HCT116 (cell line): Measurements from ENCODE around the gene FNDC1.

Experiments used
- EZH2 ChIP-seq: fragments of 200-600 bp; sonication (generic); IDR thresholded peaks from 2 replicates; pipeline ENCODE4 v1.6.1; 2017; ENCODE audit warnings: antibody characterized with exemption, mixed run types
- JUND ChIP-seq: IDR thresholded peaks from 2 replicates; pipeline ENCODE4 v1.6.1; 2012
- POLR2A ChIP-seq: IDR thresholded peaks from 2 replicates; pipeline ENCODE4 v1.7.0; 2011; ENCODE audit warnings: borderline replicate concordance; ENCODE audit not compliant: insufficient read depth, insufficient read length; ENCODE audit errors: extremely low read depth
- POLR2AphosphoS5 ChIP-seq: IDR thresholded peaks from 2 replicates; pipeline ENCODE4 v1.6.1; 2011; ENCODE audit warnings: mild to moderate bottlenecking, low read depth, low read length, moderate library complexity
- RAD21 ChIP-seq: IDR thresholded peaks from 2 replicates; pipeline ENCODE4 v1.6.1; 2012; ENCODE audit warnings: low read depth, mild to moderate bottlenecking
- SIN3A ChIP-seq: IDR thresholded peaks from 2 replicates; pipeline ENCODE4 v1.6.1; 2012; ENCODE audit warnings: low read depth
- SP1 ChIP-seq: IDR thresholded peaks from 2 replicates; pipeline ENCODE4 v1.6.1; 2012; ENCODE audit warnings: low read depth
- SRF ChIP-seq: IDR thresholded peaks from 2 replicates; pipeline ENCODE4 v1.6.1; 2012; ENCODE audit warnings: low read depth
- TCF7L2 ChIP-seq: IDR thresholded peaks from 2 replicates; pipeline ENCODE4 v1.7.0; 2011; ENCODE audit warnings: borderline replicate concordance, inconsistent platforms; ENCODE audit not compliant: insufficient read depth, insufficient read length; ENCODE audit errors: extremely low read depth
- YY1 ChIP-seq: IDR thresholded peaks from 2 replicates; pipeline ENCODE4 v1.6.1; 2011; ENCODE audit warnings: low read length, low read depth, moderate library complexity, mild to moderate bottlenecking; ENCODE audit not compliant: insufficient replicate concordance; ENCODE audit errors: extremely low read depth
- ZFX ChIP-seq: fragments of 450-650 bp; IDR thresholded peaks from 2 replicates; pipeline ENCODE4 v1.6.1; 2017
- TF ChIP-seq, protein P1 (sequence below), 3 experiments: fragments of 200-600 bp in 1 of 3; sonication (generic) in 1 of 3; IDR thresholded peaks in 2 of 3; conservative IDR thresholded peaks in 1 of 3; 2 replicates each; pipeline ENCODE4 v1.5.1; 2012 to 2017; ENCODE audit warnings: low read depth in 2 of 3, low read length in 2 of 3, antibody characterized with exemption in 1 of 3, borderline replicate concordance in 1 of 3, control low read depth in 1 of 3, mild to moderate bottlenecking in 1 of 3, mixed read lengths in 1 of 3, mixed run types in 1 of 3, moderate library complexity in 1 of 3; ENCODE audit not compliant: insufficient read depth in 1 of 3
- TF ChIP-seq, protein P2 (sequence below): IDR thresholded peaks from 2 replicates; pipeline ENCODE4 v1.6.1; 2012
- TF ChIP-seq, protein P3 (sequence below): IDR thresholded peaks from 2 replicates; pipeline ENCODE4 v1.6.1; 2012; ENCODE audit warnings: low read depth

DNA sequence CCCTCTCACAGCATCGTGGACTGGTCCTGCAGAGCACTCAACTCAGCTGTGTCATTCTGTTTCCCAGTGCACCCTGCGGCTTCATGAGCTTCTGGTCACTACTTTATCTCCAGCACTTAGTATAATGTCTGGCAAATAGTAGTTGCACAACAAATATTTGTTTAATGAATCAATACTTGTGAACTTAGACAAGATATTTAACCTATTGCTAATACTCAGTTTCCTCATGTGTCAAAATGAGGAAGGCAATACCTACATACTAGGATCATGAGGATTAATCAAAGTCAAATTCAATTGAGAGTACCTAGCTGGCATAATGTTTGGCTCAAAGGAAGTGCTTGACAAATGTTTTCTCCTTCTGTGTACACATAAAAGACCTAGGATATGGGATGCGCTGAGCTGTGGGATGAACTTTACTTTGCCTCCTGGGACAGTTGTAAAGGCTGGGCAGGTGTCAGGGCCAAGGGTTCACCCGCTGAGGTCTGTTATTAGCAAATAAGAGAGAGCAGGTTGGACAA, 86.3 kb downstream of the FNDC1 start:
- TF ChIP-seq, protein P1, sequence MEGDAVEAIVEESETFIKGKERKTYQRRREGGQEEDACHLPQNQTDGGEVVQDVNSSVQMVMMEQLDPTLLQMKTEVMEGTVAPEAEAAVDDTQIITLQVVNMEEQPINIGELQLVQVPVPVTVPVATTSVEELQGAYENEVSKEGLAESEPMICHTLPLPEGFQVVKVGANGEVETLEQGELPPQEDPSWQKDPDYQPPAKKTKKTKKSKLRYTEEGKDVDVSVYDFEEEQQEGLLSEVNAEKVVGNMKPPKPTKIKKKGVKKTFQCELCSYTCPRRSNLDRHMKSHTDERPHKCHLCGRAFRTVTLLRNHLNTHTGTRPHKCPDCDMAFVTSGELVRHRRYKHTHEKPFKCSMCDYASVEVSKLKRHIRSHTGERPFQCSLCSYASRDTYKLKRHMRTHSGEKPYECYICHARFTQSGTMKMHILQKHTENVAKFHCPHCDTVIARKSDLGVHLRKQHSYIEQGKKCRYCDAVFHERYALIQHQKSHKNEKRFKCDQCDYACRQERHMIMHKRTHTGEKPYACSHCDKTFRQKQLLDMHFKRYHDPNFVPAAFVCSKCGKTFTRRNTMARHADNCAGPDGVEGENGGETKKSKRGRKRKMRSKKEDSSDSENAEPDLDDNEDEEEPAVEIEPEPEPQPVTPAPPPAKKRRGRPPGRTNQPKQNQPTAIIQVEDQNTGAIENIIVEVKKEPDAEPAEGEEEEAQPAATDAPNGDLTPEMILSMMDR (IDR thresholded peaks at IDR 0.05 in 2 of 3, conservative IDR thresholded peaks at IDR 0.05 in 1 of 3; ENCODE audit: borderline replicate concordance in 1 of 3, insufficient read depth in 1 of 3, low read depth in 2 of 3, low read length in 2 of 3), result no peak
- TF ChIP-seq POLR2A (no peak), RAD21 (no peak), EZH2 (no peak), JUND (no peak), TCF7L2 (no peak), SIN3A (no peak), SP1 (no peak), POLR2AphosphoS5 (no peak), YY1 (no peak), ZFX (no peak), SRF (no peak)
- TF ChIP-seq, protein P2, sequence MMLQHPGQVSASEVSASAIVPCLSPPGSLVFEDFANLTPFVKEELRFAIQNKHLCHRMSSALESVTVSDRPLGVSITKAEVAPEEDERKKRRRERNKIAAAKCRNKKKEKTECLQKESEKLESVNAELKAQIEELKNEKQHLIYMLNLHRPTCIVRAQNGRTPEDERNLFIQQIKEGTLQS, result no peak
- TF ChIP-seq, protein P3, sequence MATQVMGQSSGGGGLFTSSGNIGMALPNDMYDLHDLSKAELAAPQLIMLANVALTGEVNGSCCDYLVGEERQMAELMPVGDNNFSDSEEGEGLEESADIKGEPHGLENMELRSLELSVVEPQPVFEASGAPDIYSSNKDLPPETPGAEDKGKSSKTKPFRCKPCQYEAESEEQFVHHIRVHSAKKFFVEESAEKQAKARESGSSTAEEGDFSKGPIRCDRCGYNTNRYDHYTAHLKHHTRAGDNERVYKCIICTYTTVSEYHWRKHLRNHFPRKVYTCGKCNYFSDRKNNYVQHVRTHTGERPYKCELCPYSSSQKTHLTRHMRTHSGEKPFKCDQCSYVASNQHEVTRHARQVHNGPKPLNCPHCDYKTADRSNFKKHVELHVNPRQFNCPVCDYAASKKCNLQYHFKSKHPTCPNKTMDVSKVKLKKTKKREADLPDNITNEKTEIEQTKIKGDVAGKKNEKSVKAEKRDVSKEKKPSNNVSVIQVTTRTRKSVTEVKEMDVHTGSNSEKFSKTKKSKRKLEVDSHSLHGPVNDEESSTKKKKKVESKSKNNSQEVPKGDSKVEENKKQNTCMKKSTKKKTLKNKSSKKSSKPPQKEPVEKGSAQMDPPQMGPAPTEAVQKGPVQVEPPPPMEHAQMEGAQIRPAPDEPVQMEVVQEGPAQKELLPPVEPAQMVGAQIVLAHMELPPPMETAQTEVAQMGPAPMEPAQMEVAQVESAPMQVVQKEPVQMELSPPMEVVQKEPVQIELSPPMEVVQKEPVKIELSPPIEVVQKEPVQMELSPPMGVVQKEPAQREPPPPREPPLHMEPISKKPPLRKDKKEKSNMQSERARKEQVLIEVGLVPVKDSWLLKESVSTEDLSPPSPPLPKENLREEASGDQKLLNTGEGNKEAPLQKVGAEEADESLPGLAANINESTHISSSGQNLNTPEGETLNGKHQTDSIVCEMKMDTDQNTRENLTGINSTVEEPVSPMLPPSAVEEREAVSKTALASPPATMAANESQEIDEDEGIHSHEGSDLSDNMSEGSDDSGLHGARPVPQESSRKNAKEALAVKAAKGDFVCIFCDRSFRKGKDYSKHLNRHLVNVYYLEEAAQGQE, result no peak
